ENCODE data around the gene LRRC36.

The LRRC36 gene

DNA sequence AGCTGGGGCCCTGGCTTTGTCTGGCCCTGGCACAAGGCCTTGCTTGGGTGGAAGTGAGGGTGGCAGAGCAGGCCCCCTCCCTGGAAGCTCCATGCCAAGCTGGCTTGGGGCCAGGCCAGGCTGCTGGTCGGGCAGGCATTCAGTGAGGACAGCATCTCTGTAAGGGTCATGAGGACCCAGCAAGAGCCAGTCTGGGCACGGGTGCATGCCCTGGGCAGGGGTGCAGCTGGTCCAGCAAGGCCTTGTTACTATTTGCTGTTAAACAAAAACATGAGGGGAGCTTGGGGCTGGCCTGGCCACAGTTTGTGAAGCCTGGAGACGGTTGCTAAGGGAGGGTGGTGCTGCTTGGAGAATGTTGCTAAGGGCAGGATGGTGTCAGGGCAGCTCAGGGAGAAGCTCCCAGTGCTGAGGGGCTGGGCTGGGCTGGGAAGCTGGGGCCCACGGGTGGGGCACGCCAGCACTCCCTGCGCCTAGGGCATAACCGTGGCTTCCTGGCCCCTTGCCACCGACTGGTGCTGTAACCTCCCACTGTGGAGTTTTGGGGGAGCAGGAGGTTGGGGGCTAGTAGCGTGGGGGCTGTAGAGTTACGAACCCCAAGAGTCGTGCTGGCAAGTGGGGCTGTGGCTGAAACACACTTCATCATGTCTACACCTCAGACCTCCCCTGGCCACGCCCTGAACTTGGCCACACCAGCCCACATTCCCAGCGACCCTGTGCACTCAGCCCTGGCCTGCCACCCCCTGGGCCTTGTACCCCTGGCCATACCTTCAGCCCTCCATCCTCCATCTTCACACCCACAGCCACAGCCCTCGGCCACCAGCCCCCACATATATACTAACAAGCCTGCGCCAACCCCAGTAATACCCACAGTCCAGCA is 65.0 kb downstream of the LRRC36 start:
- peak in 1 of 4 experiments; percentile 11 for DNase-seq

DNA sequence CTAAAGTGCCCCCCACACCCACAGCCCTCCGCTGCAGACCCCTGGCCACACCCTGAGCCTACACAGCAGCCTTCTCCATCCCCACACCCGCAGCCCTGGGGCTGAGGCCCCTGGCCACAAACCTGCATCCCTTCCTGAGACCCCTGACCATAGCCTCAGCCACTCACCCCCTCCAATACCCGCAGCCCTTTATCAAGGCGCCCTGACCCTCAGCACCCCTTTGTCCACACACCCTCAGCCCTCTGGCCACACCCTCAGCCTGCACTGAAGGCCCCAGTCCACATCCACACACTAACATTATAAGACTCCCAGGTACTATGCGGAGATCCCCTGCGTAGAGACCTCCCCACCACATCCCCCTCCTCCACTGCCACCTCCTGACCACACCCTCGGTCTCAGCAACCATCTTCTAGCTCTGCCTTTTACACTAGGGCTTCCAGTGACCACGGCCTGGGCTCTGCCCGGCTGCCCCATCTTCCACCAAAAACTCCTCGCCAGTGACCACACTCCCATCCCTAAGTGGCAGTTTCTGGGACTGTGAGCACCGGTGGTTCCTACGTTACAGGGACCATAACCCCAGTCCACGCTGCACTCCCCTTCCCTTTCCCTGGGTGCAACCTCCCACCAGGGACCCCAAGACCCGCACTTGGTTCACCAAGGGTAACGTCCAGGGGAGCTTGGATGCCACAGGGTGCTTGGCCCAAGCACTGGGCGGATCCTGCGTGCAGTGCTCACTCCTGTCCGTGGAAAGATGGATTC is 65.9 kb downstream of the LRRC36 start:
- DNase-seq: no peak

DNA sequence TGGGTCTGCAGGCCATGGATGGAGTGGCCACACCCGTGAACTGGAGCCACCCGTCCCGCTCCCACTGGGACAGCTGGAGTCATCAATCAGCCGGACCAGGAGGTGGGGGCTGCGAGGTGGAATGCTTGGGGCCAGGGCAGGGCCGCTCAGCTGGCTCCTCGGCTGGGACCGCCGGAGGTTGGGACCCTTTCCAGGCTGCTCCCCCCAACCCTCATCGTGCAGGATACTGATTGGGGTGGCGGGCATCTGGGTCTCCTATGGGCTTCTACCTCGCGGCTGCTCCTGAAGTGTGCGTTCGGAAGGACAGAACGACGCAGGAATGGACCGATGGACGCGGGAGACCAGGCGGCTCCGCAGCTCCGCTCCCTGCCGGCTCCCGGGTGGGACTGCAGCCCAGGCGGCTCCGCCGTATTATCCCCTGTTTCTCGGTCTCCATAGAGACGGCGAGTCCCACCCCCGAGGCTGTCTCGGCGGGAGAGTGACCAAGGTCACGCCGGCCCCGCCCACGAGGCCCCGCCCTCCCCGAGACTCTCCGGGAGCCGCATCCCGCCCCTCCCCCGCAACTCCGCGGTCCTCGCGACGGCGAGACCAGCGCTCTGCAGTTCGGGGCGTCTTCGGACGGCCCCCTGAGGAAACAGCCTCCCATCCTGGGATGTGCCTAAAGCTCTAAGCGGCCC is 66.6 kb downstream of the LRRC36 start, which contains the start of gene TPPP3:
TSS of gene TPPP3 (minus strand) at position 388 of the 677 bp plus-strand sequence. CDS start 2,387 bp downstream, outside the sequence.
- DNase-seq: peak; percentile 37 to 75 (median 64)

- no peak for DNase-seq
Observed at GRCh38 chr16:67393788-67394154, 67.2 kb downstream of the LRRC36 start.

GRCh38 chr16:67394155-67395104 is 67.8 kb downstream of the LRRC36 start:
- peak; percentile 77 to 88 (median 85) for DNase-seq

DNA sequence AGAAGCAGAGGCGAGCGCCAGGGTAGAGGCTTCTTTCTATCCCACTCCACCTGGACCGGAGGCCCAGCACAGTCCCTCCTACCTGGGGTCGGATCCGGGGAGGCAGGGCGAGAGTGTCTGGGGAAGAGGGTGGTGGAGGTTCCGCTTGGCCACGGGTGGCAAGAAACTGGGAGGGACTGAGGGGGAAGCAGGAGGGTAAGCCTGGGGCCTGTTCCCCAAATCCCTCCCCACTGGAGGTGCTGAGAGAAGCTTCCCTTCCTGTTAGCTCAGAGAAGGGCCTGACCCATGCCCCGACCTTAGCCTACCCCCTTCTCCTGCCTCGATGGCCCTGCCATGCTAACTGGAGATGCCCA is 68.5 kb downstream of the LRRC36 start:
- DNase-seq: peak; percentile 50 to 67 (median 61)

- DNase-seq: peak in 1 of 4 experiments; percentile 30
Observed at GRCh38 chr16:67395458-67396158, 69.0 kb downstream of the LRRC36 start.

DNA sequence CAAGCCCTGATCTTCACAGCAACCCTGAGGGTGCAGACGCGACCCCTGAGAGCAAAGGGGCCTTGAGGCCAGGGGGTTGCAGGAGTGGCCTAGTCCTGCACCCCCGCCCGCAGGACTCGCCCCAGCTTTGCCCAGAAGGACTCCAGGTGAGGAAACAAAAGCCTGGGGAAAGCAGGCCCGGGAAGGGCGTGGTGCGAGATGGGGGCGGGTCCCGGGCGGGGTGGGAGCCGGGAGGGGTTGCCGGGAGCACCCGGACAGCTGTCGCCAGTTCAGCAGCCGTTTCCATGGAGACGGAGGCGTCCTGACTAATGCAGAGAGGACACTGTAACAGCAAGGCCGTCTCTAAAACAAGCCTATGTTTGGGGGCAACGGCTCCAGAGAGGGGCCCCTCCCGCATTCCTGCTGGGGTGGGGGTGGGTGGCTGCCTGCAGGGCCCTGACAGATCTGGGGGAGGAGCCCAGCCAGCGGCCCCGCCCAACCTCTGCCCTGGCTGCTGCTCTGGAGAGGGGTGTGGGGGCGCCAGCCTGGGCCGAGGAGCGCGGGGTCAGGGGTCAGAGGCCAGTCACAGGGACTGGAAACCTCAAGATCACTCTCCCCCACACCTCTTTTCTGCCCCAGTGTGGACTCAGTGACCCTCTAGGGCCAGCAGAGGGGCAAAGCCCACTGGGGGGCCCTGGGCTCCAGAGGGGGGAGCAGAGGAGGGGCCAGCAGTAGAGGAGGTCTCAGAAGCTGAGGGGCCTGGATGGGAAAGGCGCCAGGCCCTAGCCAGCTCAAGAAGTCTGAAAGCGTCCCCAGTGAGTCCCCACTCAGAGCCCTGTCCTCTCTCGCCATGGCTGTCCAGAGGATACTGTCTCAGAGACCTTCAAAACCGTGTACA is 69.8 kb downstream of the LRRC36 start:
- DNase-seq: peak in 1 of 4 experiments; percentile 26

DNA sequence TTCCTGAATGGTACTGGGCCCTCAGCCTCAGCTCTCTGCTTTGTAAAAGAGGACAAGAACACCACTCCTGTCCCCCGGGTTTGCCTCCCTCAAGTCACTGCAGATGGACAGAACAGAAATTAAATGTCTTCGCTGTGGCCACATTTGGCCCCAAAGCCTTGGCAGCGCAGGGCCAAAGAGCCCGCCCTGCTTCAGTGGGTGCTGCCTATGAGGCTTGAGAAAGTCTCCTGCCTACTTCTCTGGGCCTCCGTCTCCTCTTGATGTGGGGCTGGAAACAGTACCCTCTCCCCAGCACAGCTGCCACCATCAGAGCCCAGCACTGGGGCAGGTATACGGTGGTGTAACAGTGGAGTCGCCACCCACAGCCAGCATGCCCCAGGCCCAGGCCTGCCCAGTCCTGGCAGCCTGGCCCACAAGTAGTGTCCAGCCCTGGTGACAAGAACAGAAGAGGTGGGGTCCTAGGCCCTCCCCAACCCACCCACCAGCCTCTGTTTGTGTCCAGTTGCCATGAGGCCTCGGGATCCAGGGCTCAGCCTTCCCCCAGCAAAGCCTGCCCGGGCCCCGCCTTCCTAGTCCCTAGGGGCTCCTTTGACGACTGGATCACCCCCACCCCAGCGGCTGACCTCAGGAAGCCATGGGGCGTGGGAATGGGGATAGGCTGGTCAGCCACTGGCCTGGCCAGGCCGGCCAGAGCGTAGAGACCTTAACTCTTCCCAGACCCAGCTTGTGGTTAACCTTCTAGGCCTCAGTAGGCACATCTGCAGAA is 70.6 kb downstream of the LRRC36 start:
- DNase-seq: no peak

GRCh38 chr16:67397812-67398545 is 71.4 kb downstream of the LRRC36 start:
- DNase-seq: no peak

- DNase-seq: no peak
Observed at GRCh38 chr16:67398546-67399217, 72.1 kb downstream of the LRRC36 start.

- peak; percentile 52 to 79 (median 68) for DNase-seq
Observed at GRCh38 chr16:67399218-67399733, 72.7 kb downstream of the LRRC36 start.

DNA sequence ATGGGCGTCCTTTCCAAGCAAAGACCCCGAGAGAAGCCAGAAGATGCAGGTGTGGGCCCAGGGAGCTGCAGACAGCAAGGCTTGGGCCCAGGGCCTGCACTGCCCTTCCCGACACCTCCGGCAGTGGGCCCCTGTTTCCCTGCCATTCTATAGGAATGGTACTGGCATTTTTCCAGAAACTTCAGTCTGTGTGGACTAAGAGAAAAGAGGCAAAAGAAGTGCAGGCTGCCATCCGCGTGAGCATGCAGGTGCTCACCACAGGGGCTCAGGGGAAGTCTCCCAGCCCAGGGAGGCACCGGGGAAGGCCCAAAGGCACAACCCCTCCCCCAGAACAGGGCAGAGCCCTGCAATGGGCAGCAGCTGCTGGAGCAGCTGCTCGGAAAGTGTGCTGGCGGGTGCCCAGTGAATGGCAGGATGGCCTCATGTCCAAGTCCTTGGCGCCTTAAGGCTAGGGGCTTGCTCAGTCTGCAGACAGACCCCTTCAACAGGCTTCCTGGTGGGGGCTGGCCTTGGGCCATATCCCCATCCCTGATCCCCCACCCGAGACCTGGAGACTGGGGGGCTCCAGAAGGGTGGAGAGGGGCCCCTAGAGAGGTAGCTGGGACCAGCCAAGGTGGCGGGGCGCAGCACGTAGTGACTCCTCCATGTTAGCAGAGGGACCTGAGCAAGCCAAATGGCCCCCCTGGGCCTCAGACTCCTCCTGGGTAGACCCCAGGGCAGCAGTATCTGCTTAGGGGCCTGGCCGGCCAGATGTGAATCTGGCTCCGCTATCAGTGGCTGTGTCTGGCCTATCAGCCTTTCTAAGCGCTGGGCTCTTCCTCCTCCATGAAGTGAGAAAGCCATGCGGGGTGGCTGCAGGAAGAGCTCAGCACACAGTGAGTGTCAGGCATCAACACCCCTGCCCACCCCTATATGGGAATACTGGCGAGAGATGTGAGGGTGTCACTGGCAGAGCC is 73.4 kb downstream of the LRRC36 start:
- no peak for DNase-seq

DNA sequence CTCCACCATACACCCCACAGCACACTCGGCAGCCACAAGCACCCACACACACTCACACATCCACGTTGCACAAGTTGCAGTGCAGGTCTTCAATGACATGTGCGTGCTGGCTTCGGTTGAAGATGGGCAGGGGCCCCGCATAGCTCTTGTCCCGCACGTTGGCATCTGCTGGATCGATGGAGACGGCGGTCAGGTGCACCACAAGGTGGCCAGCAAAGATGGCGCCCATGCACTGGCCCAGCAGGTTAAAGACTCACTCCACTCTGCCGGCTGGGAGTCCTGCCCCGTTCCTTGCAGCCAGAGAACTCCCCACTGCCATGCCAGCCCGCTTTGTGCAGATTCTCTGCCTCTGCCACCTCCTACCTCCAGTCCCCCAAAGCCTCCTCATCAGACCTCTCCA is 74.3 kb downstream of the LRRC36 start:
- no peak for DNase-seq

- no peak for DNase-seq
Observed at GRCh38 chr16:67403976-67404555, 77.5 kb downstream of the LRRC36 start.

GRCh38 chr16:67404740-67405226 is 78.2 kb downstream of the LRRC36 start:
- no peak for DNase-seq
